Adrenal gland (tissue), 5 donors: ENCODE data around the gene POLR1H.

Experiments used
- POLR2A ChIP-seq, 2 donors: fragments of 450-650 bp; IDR thresholded peaks; one replicate each; pipeline ENCODE4 v1.6.1; 2017; ENCODE audit warnings: antibody characterized with exemption in 2 of 2, mild to moderate bottlenecking in 2 of 2, moderate library complexity in 1 of 2
- TF ChIP-seq, protein P1 (sequence below), 6 experiments: fragments of 450-650 bp in 4 of 6; fragments of 200-600 bp in 2 of 6; sonication (generic) in 1 of 6; IDR thresholded peaks; 1 replicate in 5 of 6; 2 replicates in 1 of 6; pipeline versions ENCODE4 v1.5.1 to v1.8.0; 2016 to 2021; ENCODE audit warnings: antibody characterized with exemption in 6 of 6, mild to moderate bottlenecking in 2 of 6, moderate library complexity in 1 of 6
- donor health status: DM: no; HTN: no; CAD: no.

GRCh38 chr6:30113841-30114240 lies 52.8 kb downstream of the POLR1H start:
- TF ChIP-seq, protein P1, sequence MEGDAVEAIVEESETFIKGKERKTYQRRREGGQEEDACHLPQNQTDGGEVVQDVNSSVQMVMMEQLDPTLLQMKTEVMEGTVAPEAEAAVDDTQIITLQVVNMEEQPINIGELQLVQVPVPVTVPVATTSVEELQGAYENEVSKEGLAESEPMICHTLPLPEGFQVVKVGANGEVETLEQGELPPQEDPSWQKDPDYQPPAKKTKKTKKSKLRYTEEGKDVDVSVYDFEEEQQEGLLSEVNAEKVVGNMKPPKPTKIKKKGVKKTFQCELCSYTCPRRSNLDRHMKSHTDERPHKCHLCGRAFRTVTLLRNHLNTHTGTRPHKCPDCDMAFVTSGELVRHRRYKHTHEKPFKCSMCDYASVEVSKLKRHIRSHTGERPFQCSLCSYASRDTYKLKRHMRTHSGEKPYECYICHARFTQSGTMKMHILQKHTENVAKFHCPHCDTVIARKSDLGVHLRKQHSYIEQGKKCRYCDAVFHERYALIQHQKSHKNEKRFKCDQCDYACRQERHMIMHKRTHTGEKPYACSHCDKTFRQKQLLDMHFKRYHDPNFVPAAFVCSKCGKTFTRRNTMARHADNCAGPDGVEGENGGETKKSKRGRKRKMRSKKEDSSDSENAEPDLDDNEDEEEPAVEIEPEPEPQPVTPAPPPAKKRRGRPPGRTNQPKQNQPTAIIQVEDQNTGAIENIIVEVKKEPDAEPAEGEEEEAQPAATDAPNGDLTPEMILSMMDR (IDR thresholded peaks at IDR 0.05): no peak
- no peak for TF ChIP-seq POLR2A (IDR thresholded peaks at IDR 0.05)
